Non-pigmented ciliary epithelial cell (primary cell): ENCODE data around the gene SYTL3.
"Not testable (repeated sequence)": the region's sequence is repeated elsewhere in the genome, so short reads cannot be mapped to it uniquely, and the experiment has no call there.

Experiments
- DNase-seq: peaks from one replicate; pipeline ENCODE4 v3.0.0-alpha.2; 2010; ENCODE audit warnings: low read depth

SYTL3 gene

DNA sequence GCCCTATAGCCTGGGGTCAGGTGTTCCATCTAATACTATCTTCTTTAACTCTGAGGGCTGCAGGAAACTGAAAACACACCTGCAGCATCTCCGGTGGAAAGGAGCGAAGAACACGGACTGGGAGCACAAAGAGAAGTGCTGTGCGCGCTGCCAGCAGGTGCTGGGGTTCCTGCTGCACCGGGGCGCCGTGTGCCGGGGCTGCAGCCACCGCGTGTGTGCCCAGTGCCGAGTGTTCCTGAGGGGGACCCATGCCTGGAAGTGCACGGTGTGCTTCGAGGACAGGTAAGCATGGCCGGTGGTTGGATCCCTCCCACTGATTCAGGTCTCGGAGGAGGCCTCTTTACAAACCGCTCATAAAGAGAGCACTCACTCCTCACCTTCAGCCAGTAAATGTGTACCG, 15.5 kb downstream of the SYTL3 start:
- DNase-seq: no peak

DNA sequence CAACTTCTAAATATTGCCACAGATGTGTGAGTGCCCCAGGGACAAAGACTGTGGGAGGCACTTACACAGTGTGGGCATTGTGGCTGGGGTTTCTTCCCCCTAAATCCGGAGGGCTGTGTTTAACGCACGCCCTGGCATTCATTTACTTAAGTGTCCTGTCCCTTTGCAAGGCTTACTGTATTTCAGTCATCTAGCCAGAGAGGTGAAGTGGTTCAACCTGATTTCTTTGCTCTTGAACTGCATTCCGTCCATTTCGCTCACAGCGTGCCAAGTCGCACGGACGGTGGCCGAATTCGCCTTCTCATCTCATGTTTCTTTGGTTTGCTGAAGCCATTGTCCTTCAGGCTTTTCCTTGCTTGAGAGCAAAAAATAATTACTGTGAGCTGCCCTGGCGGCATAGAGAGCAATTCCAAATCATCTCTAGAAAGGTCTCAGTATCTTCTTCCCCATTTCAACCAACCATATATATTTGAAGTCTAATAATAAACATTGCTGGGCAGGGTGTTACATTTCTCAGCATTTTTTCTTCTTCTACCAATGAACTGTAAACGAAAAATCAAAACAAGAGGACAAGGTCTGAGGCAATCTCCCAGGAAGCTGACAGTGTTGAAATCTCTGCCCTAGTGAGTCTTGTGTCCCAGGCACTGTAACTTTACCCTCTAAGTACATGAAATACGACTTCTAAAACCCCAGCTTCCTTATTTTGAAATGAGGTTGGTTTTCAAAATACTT, 16.9 kb downstream of the SYTL3 start:
- DNase-seq: no peak

- DNase-seq: no peak
These were observed 17.6 kb downstream of the SYTL3 start for GRCh38 chr6:158667360-158667981.

- no peak for DNase-seq
These were observed 18.9 kb downstream of the SYTL3 start for GRCh38 chr6:158668707-158669103.

DNA sequence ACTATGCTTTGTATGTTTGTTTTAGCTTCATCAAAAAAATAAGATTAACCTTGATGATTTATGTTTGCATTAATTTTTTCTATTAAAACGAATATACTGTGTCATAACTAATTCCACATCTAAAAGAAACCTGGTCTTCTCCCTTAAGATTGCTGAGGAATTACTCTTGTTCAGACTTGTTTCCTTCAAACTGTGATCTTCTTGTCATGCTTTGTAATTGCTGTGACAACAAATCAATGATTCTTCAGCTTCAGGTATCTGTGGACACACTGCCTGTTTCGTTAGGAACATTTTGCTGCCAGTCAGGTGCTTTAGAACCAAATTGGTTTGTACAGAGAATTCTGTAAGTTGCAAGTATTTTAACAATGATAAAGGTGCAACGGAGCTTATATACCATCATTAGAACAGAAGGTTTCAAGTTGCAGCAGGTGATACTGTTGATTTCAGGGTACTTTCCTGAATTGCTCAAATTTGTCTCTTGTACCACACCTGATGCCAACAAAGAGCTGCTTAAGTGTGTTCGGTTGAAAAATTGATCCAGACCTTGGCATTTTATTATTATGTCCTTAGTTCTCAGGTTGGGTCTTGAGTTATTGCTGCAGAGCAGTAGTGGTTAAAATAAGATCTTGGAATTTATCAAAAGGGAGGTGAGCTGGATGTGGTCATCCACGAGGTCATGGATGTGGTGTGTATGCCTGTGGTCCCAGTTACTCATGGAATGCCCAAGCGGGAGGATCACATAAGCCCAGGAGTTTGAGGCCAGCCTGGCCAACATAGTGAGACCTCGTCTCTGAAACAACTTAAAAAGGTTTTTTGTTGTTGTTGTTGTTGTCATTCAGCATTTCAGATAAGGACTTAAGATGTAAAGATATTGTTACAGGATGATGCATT, 19.5 kb downstream of the SYTL3 start:
- DNase-seq: no peak

DNA sequence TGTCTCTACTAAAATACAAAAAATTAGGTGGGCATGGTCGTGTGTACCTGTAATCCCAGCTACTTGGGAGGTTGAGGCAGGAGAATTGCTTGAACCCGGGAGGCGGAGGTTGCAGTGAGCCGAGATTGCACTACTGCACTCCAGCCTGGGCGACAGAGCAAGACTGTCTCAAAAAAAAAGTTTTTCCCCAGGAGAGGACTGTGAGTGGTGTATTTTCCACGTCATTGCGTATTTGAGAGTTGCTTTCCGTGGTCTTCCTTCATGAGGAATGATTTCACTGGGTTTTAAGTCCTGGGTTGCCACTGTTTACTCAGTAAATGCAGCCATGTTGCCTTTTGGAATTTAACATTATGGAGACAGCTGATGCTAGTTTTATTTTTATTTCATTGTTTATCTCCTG, 22.3 kb downstream of the SYTL3 start:
- not testable (repeated sequence) for DNase-seq

DNA sequence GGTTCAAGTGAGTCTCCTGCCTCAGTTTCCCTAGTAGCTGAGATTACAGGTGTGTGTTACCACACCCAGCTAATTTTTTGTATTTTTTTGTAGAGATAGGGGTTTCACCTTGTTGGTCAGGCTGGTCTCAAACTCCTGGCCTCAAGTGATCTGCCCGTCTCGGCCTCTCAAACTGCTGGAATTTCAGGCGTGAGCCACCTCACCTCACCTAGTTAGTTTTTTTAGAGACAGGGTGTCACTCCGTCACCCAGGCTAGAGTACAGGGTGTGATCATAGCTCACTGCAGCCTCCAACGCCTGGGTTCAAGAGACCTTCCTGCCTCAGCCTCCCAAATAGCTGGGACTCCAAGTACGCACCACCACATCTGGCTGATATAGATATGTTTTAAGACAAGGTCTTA, 22.9 kb downstream of the SYTL3 start:
- DNase-seq: no peak

DNA sequence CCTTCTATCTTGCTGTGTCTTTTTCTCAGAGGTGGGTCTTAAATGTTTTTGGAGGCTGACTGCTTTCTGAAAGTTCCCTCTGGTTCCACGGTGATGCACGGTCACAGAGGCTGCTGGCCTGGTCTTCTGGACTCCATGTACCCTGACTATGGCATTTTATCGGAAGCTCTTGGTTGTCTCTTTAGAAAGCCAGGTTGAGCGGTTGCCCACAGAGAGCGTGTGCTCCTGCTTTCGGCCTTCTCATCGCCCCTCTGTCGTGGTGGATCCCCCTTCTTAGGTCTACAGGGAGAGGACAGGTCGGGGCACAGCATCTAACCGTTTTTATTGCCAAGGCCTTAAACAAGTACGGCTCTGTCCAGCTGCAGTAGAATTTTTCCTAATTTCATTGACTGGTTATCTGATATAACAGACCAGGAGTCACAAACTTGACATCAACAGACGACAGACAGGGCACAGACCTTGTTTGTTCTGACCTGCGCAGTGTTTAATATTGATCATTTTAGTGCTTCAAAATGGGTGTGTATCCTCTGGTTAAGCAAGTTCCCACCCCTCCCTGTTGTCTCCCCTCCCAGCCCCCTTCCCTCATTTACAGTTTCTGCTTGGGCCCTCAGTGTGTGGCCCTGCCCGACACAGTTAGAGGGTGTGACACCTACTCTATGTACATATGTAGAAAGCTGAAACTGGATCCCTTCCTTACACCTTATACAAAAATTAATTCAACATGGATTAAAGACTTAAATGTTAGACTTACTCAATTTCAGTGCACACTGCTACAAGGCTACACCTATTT, 24.7 kb downstream of the SYTL3 start:
- no peak for DNase-seq

DNA sequence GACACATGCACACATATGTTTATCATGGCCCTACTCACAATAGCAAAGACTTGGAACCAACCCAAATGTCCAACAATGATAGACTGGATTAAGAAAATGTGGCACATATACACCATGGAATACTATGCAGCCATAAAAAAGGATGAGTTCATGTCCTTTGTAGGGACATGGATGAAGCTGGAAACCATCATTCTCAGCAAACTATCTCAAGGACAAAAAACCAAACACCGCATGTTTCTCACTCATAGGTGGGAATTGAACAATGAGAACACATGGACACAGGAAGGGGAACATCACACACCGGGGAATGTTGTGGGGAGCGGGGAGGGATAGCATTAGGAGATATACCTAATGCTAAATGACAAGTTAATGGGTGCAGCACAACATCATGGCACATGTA, 27.2 kb downstream of the SYTL3 start:
- not testable (repeated sequence) for DNase-seq

GRCh38 chr6:158677906-158678578, 28.2 kb downstream of the SYTL3 start:
- no peak for DNase-seq

DNA sequence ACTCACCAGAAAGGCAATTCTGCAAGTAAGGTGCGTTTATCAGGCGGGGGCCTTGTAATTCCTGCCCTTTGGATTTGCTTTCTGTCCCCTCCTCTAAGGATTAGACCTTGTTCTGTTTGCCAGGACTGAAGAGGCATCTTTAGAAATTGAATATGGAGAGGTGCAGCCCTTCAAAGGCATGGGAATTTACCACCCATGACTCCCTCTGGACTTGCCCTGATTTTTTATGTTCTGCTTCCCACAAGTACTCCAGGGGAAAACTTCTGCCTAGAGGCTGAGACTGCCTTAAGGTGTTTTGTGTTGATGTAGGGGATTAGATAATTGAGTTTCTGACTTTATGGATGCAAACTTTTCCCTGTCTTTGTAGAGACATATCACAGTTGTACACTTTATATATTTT, 30.2 kb downstream of the SYTL3 start:
- DNase-seq: no peak

GRCh38 chr6:158680481-158680880, 30.6 kb downstream of the SYTL3 start:
- no peak for DNase-seq

DNA sequence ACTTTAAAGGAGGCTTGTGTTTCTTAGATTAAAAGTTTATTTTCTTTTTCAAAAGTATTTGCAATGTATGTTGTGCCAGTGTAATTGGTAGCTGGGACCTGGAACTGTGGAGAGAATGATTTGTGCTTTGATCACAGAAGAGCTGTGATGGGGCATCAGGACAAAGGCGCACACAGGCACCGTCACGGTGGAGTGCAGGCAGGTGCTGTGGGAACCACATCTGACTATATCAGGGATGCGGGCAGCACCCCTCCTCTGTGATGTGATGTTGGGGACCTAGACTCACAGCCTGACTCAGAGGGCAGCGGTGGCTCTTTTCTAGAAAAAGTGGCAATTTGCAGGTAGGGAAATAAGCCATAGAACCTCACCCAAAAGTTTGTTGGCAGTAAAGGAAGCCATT, 34.5 kb downstream of the SYTL3 start:
- DNase-seq: no peak

DNA sequence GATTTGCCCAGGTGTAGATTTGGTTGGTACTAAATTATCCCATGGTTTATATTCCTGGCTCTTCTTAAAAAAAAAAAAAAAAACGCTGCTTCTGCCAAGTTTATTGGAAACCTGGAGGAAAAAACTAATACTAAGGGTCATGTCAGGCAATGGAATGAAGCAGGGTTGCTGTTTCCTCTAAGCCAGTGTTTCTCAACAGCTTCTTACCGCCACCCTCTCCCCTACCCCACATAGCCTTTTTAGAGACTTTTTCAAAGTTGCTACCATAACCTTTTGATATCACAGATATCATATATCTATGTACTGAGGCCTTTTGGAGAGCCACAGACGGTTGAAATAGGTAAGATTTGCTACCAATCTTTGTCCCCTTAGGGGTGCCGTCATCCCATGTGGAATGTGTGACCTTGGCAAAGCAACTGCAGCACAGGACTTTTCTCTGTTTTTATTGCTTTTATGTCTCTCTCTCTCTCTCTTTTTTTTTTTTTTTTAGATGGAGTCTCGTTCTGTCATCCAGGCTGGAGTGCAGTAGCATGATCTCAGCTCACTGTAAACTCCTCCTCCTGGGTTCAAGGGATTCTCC, 35.0 kb downstream of the SYTL3 start:
- DNase-seq: no peak

GRCh38 chr6:158686311-158686710, 36.5 kb downstream of the SYTL3 start:
- DNase-seq: no peak

- no peak for DNase-seq
These were observed 37.0 kb downstream of the SYTL3 start for GRCh38 chr6:158686791-158687381.

DNA sequence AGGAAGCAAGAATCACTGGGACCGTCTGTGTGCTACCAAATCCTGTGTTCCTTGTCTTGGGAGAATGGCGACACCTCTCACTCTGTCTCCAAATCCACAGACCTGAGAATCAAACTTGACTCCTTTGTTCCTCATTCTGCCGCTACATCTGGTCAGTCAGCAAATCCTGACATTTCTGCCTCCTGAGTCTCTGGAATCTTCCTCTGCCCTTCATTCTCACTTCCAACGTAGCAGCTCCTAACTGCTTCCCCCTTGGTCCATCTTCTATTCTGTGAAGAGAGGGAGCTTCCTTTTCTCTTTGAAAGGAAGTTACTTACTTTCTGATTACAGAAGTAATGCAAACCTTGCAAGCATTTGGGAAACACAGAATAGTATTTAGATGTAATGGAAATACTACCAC, 37.7 kb downstream of the SYTL3 start:
- DNase-seq: no peak

- no peak for DNase-seq
These were observed 39.0 kb downstream of the SYTL3 start for GRCh38 chr6:158688860-158689259.

DNA sequence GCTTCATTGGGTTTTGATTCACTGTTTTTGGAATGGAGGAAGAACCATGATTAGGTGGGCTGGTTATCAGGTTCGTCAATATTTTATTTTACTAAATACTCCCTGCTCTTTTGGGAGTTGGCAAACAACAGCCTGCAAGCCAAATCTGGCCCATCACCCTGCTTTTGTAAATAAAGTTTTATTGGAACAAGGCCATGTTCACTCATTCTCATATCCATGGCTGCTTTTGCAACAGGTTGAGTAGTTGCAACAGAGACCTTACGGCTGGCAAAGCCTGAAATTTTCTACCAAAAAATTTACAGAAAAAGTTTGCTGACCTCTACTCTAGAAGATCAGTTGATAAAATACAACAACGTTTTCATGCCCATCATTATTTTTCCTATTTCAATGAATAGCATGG, 45.1 kb downstream of the SYTL3 start:
- no peak for DNase-seq

- no peak for DNase-seq
These were observed 48.0 kb downstream of the SYTL3 start for GRCh38 chr6:158697811-158698210.

DNA sequence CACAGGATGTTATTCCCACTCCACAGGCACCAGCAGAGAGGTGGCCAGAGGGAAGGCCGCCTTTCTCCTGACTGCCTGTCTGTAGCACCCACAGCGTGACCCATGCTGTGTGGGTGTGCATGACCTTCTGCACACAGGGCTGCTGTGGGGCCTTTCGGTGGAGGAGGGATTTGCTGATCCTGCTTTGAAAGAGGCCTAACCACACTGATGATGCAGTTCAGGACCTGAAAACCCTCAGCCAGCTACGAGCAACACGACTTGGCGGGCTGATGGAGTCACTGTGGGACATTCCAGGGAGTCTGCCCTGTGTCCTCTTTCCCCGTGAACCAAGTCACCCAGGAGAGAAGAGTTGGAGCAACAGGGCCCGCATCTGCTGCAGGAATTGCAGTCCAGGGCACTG, 49.1 kb downstream of the SYTL3 start:
- DNase-seq: no peak
